Amniotic stem cell (primary cell): ENCODE data around the gene USP37.
A peak's percentile ranks its signal among the peaks of the same experiment; 100 is the strongest.

ENCODE experiments used
- DNase-seq: peaks from one replicate; lab custom pipeline; 2025; lab: John Stamatoyannopoulos, UW

USP37 gene, protein sequence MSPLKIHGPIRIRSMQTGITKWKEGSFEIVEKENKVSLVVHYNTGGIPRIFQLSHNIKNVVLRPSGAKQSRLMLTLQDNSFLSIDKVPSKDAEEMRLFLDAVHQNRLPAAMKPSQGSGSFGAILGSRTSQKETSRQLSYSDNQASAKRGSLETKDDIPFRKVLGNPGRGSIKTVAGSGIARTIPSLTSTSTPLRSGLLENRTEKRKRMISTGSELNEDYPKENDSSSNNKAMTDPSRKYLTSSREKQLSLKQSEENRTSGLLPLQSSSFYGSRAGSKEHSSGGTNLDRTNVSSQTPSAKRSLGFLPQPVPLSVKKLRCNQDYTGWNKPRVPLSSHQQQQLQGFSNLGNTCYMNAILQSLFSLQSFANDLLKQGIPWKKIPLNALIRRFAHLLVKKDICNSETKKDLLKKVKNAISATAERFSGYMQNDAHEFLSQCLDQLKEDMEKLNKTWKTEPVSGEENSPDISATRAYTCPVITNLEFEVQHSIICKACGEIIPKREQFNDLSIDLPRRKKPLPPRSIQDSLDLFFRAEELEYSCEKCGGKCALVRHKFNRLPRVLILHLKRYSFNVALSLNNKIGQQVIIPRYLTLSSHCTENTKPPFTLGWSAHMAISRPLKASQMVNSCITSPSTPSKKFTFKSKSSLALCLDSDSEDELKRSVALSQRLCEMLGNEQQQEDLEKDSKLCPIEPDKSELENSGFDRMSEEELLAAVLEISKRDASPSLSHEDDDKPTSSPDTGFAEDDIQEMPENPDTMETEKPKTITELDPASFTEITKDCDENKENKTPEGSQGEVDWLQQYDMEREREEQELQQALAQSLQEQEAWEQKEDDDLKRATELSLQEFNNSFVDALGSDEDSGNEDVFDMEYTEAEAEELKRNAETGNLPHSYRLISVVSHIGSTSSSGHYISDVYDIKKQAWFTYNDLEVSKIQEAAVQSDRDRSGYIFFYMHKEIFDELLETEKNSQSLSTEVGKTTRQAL

DNA sequence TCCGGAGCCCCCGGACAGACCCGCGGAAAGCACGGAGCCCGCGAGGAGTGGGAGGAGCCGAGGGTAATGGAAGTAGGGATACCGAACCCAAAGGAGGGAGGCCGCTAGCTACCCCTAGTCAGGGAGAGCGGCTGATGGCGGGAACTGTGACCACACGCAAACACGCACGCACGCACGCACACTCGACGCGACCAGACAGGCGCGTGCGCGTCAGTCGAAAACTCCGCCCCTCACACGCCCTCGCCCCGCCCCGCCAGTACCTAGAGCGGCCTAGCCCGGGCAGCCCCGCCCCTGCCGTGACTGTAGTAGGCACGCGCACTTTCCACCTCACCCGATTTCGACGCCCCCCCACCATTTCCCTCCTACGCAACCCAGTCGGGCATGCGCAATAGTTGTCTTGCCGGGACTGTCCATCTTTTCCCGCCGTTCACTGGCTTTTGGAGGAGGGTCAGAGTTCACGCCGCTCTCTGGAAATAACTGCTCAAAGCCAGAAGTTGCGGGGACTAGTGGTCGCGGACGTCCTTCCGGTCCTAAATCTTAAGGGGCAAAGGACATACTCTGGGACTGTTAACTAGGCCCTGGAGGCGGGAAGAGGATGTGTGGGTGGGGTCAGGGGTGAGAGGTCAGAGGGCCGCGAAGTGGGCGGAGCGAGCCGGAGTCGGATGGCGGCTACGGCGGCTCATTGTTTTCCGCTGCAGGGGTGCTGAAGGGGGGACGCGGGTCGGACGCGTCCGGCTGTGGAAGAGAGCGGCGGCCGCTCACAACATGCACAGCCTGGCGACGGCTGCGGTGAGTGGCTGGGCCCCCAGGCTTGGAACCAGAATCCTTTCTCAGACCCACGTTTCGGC is at the start of gene USP37, which contains the start of gene CNOT9:
USP37 (minus strand) TSS at position 162 of the 848 bp plus-strand sequence. CDS start 9,698 bp downstream, outside the sequence.
CNOT9 (plus strand) TSS at position 650 of the 848 bp plus-strand sequence; CDS start at position 766, 116 bp downstream.
- peak; percentile 96 for DNase-seq

DNA sequence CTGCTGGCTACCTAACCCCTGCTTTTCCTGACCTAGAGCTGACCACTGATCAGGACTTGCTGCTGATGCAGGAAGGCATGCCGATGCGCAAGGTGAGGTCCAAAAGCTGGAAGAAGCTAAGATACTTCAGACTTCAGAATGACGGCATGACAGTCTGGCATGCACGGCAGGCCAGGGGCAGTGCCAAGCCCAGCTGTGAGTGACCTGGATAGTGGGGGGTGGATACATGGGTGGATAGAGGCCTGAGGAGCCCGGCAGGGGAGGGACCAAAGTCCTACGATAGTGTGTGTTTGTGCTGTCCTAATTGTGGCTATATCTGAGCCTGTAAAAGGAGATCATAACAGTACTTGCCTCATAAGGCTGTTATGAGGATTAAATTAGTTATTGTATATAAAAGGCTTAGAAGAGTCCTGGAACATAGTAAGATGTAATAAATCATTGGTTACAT is 47.7 kb upstream of the USP37 start:
- no peak for DNase-seq

DNA sequence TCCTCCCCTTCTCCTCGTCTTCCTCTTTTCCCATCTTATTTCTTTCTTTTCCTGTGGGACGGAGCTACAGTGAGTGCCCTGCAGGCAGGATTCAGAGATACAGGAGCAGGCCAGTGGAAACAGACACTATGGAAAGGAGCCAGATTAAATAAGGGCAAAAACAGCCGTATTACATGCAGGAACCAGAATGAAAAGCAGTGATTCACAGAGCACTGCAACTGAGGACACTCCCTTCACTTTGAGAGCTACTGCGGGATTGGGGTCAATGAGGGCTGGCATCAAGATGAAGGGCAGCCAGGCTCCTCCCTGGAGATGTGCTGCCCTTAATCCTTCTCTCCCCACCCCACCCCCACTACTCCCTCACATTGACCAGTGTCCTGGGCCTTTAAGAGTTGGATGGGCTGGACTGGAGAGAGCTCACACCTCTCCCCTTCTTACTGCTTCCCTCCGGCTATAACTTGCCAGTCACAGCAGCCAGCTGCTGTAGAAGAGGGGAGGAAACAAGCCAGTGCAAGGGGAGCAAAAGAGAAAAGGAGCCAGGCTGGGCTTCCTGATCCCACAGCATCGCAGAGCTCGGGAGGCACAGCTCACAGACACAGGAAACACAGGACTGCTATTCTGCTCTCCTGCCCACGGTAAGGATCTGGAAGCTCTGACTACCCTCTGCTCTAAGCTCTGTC is 39.4 kb upstream of the USP37 start, which contains the start of gene PLCD4:
PLCD4 (plus strand) TSS at position 464 of the 680 bp plus-strand sequence. CDS start 7,841 bp downstream, outside the sequence.
- peak; percentile 72 for DNase-seq

DNA sequence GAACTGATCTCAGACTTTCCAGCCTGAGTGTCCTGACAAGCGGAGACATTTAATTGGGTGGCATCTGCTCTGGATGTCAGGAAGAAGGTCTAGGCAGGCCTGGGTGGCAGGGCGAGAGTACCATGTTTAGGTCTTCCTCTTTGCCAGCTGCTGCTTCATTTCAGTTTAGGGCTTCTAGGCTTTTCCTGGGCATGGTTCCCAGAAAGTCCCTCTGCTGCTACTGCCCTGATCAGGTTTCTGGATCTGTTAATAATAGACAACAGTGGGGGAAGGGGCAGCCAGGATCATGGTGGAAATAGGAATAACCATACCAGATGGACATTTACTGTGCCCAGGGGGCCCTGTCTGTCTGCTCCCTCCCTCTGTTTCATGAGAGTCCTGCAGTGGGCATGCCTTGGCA is 37.3 kb upstream of the USP37 start:
- DNase-seq, result no peak

DNA sequence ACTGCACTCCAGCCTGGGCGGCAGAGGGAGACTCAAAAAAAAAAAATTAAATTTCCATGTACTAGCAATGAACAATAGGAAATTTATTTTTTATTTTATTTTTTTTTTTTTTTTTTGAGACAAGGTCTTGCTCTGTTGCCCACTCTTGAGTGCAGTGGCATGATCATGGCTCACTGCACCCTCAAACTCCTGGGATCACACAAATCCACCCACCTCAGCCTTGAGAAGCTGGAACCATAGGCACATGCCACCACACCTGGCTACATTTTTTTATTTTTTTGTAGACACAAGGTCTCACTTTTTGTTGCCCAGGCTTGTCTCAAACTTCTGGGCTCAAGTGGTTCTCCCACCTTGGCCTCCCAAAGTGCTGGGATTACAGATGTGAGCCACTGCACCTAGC is 17.4 kb upstream of the USP37 start:
- DNase-seq, result no peak

DNA sequence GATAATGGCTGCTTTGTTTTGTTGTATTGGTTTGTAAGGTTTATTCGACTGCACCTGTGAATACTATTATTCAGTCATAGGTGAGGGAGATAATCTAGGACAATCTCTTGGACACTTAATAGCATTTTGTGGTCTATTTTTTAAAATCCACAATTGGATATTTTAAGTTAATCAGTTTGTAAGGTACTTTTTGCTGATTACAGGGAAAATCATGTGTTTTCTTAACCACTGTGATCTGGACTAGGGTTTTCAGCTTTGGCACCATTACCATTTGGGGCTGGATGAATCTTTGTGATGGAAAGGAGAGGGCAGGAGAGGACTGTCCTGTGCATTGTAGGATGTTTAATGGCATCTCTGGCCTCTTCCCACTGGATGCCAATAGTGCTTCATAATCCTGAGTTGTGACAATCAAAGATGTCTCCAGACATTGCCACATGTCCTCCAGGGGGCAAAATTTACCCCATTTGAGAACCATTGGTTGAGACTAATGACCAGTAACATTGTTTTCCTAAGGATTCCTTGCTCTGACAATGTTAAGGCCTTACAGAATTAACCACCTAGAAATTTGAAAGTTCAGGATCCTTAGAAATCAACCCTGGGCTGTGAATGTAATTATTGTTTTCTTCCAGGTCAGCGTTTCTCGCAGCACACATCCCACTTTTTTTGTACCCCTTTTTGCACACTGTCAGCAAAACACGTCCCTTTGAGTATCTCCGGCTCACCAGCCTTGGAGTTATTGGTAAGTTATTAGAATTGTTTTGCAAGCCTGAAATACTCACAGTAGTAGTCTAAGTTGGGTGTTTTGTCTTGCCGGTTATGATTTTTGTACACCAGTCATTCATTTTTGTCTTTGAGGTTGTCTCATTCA is 16.1 kb upstream of the USP37 start:
- DNase-seq, result no peak

DNA sequence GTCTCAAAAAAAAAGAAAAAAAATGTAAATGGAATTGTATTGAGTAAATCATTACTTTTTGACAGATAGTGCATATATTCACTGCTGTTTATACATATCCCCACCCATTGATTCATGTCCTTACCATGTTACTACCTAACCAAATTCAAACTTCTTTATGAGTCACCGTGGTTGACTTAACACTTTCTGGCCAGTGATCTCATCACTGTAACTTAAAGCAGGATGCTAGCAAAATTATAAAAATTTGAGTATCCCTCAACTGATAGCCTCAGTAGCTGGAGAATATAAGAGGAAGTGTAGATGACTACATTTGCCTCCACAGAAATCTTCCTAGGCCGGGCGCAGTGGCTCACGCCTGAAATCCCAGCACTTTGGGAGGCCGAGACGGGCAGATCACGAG is 13.9 kb upstream of the USP37 start:
- DNase-seq, result peak; percentile 49

DNA sequence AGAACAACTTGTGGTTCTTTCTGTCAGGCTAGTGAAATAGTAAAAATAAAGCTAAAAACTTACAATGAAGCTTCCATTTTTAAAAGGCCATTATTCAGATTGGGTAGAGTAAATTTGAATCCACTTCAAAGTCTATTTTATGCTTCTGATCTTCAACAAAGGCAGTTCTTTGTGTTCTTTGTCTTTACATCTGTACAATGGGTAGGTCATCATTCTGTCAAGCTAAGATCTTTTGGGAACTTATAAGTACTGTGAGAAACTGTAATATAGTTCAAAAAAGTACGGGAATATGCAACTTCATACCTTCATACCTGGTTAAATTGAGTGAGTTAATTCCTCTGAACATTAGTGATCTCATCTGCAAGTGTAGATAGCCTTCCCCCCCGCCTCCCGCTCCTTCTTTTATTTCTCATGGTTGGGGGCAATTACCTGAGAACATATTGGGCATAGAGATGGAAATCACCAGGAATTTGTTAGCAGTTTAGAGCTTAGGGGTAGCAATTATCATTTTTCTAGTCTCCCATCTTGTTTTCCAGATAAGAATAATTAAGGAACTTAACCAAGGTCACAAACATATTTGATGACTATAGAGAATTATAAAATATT is 10.2 kb upstream of the USP37 start:
- DNase-seq, result no peak

DNA sequence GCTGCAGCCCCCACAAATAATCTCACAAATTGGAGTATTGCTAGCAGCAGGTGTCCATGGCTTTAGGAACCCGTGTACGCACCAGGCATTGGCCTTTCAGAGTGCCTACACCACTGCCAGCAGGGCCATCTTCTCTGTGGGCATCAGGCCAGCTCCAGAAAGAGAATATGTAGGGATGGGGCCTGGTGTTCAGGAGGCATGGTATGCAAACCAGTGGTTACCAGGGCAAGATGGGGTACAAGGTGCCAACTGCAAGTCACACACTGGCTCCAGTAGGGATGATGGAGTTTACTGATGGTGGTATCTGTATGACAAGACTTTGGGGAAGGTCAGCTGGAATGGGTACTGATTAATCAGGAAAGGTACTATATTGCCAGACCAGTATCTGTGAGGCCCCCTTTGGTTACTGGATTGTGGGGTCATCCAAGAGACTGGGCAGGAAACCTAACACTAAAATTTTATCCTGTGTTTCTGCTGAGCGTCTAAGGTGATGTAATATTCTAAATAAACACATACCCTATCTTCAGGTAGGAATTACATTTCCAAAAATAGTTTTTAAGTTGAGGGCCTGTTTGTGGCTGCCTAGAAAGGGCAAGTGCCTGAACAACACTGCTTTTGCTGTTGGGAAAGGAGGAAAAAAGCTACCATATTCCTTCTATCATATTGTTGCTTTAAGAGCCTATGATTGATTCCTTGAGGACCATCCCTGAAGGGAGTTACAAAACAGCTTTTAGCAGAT is 9.5 kb upstream of the USP37 start:
- no peak for DNase-seq

DNA sequence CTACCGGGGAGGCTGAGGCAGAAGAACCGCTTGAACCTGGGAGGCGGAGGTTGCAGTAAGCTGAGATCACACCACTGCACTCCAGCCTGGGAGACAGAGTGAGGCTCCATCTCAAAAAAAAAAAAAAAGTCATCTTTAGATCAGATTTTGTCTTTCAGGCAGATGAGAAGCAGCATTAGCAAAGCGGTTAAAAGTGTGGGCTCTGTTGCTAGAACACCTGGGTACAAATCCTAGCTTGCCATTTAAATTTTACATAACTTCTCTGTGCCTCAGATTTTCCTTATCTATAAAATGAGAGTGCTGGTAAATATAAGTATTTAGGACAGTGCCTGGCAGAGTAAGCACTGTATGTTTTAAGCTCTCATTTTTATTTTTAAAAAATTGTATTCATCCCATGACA is 8.7 kb upstream of the USP37 start:
- no peak for DNase-seq

DNA sequence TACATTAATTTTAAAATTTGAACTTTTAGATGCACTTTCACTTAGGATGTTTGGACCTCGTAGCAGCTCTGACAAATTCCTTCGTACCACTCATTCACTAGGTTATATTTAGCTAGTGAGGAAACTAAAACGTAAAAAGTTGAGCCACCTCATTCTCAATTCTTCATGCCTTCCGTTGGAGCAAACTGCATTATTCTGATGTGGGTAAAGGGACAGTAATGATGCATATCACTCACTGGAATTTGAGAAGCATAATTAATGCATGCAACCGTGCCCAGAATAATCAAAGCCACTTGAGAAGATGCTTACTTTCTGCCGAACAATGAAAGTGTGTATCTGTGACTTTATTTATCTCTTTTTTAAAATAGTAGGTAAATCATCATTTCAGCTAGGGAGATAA is 2.7 kb upstream of the USP37 start:
- peak; percentile 21 for DNase-seq

DNA sequence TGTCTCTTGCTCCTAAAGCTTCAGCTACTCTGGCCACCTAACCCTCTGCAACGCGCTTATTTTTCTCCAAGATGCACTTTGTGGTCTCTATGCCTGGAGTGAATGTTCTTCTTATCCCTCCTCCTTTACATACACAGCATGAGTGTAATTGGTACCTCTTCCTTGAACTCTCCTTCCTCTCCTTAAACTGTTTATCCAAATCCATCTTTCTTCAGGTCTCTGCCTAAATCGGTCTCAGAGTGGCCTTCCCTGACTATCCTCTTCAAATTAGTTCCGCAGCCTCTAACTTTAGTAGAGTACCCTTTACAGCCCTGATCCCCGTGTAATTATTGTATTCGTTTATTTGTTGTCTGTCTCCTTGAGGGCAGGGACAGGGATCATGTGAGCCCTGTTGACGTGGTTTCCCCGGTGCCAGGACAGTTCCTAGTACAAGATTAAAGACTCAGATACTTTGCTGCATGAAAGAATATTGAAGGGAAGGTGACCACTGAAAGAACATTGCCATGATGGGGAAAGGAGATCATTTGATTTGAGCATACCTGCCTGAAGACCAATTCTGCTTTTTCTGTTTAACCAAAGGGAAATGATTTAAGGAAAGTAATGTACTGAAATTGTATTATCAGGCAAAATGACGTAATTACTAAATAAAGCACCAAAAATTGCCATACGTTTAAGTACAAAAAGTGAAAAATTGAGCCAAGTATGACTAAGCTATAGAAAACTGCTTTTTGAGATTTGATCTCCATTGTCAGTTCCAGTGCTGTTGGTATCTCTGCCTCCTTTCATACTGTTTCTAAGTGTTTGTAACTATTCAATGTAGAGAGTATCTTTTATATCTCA is 1.7 kb upstream of the USP37 start:
- DNase-seq, result peak; percentile 1

DNA sequence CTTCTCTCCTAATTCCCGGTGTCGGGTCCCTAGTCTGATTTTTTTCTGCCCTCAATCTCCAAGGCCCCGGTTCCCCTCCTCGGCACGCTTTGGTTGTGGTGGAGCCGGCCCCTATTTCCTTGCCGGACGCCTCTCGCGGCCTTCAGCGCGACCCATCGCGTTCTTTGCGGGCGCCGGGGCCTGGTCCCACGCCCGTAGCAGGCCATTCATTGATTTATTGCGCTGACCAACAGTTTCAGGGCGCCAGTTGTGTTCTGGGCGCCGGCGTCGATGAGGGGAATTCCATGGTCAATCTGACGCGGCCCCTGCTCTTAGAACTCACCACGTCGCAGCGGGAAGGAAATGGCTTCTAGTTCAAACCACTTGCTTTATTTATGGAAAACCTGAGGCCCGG is 884 bp upstream of the USP37 start:
- DNase-seq, result peak; percentile 28

DNA sequence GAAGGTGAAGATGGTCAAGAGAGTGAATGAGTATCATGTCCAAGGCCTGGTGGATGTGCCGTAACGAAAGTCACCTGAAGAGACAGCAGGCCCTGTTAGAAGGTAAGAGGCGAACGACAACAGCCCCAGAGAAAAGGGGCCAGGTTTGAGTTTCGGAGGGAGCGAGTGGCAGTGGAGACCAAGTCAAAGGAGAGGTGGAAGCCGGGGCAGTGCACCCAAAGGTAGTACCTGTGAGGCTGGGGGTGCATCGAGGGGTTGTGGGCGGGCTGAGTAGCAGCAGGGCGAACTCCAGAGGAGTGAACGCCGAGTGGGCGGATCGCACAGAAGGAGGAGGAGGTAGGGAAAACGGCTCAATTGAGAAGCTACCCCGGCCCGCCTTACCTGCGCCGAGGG is 358 bp downstream of the USP37 start:
- no peak for DNase-seq

DNA sequence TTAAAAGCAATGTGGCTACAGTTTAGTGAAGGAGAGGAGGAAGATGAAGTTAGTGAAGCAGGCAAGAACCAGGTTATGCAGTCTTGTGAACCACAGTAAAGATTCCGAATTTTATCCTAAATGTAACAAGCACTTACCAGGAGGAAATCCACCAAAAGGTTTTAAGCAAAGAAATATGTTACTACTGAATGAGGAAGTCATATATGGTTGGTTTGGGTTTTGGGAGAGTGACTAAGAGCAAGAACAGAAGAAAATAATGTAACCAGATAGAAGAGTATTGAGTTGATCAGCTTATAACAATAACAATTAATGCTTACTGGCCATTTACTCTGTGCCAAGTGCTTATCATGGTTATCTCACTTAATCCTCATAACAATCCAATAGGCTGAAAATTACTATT is 1.9 kb downstream of the USP37 start:
- DNase-seq, result no peak

DNA sequence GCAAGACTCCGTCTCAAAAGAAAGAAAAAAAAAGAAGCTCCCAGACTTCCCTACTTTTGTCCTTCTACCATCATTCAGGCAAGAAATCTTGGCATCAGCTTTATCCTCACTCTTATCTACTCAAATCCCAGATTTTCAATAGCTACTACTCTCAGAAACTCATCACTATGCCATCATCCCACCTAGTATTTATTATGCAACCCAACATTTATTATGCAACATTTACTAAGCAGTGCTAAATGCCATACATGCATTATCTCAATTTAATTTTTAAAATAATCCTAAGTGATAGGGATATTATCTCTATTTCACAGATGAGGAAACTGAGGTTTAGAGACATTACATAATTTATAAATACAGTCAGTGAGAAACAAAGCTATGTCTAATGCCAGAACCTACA is 4.1 kb downstream of the USP37 start:
- no peak for DNase-seq

DNA sequence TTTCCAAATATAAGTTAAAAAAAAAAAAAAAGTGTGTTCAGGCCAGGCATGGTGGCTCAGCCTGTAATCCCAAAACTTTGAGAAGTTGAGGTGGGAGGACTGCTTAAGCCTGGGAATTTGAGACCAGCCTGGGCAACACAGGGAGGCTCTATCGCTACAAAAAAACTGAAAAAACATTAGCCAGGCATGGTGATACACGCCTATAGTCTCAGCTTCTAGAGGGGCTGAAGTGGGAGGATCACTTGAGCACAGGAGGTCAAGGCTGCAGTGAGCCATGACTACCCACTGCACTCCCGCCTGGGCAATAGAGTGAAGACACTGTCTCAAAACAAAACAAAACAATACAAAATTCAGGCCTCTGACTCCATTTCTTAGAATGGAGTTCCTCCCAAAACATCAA is 9.2 kb downstream of the USP37 start:
- no peak for DNase-seq

DNA sequence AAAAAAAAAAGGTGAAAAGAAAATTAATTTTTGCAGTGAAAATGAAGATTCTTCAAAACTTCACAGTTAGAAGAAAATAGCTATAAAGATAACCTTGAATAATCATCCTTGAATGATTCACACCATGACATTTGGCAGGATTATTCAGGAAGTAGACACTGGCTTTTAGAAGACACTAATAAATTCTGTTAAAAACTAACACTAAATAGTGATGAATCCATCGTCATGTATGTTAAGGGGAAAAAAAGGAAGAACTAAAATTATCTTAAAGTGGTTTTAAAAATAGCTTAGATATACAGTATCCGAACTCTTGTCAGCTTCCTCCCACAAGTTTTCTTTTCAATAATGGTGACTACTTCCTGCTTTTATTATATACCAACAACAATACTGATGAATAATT is 10.2 kb downstream of the USP37 start:
- DNase-seq, result no peak
